HT1080 (cell line): ENCODE measurements around the gene BCL11B. TPM values are rescaled to one million over a fixed set of nuclear protein-coding genes. Genes with fewer than 3 reads are reported as not detected.
A peak's percentile ranks its signal among the peaks of the same experiment; 100 is the strongest.

ENCODE experiments used
- DNase-seq: peaks from one replicate; pipeline ENCODE4 v3.0.0-alpha.2; 2015; ENCODE audit warnings: low read depth
- total RNA-seq: library from RNA; depleted of rRNA; stranded (reverse); fragments of >200 nt; shearing (Covaris generic); gene quantifications from 2 replicates; pipeline ENCODE4 v1.2.3, GENCODE V29; 2014

BCL11B gene
- total RNA-seq, 1 experiment from 2014 or later = 0.18 TPM

DNA sequence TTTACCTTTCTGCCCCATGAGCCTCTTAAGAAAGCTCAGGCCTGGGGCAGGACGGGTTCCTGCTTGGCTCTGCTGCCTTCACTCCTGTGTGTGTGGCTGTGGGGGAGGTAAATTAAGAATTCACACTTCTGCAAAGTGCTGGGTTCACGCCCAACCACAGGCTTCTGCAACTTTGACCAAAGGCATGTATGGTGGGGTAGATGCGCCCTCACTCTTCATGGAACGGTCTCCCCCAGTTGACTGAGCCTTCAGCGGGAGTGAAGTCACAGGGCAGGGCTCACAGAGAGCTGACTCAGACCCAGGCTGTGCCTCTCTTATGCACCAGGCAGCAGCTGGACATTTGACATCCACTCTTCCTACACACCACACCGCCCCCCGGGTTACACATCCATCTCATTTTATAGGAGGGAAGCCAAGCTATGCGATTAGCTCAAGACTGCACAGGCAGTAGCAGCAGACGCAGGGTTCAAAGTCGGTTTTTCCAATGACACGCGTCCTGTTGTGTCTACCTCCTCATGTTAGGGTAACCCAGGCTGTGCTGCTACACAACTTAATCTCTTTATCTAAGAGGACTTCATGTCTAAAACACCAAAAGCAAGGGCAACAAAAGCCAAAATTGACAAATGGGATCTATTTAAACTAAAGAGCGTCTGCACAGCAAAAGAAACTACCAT, 15.4 kb upstream of the BCL11B start:
- DNase-seq = peak; percentile 24

DNA sequence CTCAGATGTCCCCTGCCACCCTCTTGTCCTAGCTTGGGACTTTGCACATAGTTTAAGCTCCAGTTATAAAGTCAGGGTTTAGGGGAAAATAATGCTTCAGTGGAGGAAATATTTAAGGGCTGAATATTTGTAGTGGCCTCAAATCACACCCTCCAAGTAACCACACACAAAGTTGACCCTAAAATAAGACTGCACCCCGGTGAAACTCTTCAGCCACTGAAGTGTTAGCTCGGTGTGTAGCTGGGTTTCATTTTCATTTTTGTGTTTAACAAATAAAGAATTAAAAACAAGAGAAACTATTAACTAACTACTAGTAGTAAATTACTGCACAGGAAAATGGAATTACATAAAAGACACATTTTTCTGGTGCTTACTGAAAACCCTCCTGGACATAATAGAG, 14.8 kb upstream of the BCL11B start:
- DNase-seq = no peak

DNA sequence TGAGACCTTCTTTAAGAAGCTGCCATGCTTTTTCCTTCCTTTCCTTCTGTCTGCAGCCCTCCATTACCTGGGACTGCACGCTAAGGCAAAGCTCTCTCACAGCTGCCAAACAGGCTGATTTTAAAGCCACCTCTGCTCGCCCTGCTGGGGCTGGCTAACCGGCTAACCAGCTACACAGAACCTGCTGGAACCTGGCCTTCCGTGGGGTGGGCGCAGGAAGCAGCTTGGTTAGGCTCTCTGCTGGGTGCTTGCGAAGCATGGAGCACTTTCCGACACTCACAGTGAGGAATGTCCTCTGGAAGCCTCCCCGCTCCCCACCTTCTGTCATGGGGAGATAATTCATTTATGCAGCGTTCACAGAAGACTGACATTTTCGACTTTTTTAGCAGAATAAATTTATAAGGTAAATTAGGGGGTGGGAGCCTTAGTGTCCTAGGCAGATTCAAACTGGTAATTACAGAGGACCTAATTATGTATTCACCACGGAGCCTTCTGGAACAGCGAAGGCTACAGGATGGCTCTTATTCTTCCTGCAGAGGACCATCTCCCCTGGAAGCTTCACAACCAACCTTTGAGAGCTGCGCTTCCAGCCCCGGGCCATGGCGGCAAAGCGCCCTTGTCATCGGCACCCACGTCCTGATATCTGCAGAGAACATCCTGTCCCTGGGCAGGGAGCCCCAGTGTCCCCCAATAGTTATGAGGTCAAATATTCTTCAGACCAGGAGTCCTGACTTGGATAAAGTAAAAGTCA, 12.4 kb upstream of the BCL11B start:
- no peak for DNase-seq

DNA sequence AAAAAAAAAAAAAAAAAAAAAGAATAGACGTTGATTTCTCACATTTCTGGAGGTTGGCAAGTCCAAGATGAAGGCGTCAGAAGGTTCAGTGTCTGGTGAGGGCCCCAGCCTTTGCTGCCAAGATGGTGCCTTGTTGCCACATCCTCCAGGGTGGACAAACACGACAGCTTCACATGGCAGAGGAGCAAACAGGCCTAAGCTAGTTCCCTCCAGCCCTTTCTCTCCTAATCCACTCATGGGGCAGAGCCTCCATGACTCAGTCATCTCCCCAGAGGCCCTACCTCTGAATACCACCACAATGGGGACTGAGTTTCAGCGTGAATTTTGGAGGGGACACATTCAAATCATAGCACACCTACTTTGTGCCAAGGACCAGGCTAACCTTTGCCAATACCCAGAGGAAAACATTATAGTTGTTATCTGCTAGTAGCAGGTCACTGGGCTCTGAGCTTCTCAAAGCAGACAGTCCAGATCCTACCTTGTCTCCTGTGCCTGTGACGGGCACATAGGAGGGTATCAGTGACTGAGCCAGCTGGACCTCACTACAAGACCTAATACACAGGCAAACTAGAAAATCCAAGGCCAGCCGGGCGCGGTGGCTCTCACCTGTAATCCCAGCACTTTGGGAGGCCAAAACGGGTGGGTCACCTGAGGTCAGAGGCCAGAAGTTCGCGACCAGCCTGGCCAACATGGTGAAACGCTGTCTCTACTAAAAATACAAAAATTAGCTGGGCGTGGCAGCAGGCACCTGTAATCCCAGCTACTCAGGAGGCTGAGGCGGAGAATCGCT, 10.5 kb upstream of the BCL11B start:
- no peak for DNase-seq

DNA sequence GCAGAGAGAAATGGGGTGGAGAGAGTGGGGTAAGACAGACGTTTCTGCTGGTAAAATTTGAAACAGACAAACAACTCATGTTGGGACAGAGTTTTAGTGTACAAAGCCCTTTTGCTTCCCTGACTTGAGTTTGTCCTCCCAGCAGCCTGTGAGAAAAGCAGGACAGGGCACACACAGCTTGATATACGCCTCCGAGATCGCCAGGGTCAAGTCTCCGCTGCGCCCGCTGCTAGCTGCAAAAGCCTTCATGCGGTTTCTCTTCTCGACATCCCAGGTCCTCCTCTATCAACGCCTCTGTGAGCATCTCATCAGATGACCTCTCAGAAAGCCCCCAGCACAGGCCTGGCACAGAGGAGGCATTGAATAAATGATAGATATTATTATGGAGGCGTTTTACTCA, 9.4 kb upstream of the BCL11B start:
- no peak for DNase-seq

DNA sequence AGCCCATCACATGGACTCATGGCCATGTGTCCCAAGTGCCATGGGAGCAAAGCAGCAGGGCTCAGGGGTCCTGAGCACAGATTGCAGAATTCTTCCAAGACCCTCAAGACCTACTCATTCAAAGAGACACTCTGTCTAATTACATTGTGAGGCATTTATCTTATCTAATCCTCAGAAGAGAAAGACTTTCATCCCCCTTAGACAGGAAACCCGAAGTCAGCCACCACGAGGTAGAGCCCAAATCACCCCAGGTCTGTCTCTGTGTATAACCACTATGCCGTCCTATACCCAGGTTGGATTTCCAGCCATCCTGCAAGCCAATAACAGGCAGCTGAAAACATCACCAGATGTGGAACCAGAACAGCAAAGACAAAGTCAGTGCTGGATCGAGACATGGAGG, 8.9 kb upstream of the BCL11B start:
- DNase-seq = no peak

DNA sequence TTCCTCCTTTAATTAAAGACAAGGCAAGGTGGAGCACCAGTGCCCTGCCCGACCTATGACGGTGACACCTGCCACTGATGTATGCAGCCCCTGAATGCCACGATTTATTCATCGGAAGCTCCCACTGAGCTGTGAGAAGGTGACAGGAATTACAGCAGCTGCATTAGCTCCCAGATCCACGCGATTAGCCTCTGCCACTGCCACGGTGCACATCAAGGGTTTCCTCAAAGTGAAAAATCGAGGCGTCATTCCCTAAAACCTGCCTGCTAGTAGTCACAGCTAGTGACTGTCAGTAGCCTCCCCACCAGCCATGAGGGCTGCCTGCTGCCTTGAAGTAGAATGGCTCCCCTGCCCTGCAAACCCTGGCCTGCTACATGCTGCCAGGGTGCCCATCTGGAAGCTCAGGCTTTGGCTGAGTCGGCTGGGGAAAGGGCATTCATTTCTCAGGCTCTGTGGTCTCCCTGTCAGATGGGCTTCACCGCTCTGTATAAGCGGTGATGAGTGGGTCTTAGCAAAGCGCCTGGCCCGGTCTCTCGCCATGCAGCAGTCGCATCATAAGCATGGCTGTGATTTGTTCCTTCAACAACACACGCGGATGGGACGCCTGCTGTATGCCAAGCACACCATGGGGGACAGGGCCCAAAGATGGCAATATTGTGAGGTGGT, 8.2 kb upstream of the BCL11B start:
- no peak for DNase-seq

DNA sequence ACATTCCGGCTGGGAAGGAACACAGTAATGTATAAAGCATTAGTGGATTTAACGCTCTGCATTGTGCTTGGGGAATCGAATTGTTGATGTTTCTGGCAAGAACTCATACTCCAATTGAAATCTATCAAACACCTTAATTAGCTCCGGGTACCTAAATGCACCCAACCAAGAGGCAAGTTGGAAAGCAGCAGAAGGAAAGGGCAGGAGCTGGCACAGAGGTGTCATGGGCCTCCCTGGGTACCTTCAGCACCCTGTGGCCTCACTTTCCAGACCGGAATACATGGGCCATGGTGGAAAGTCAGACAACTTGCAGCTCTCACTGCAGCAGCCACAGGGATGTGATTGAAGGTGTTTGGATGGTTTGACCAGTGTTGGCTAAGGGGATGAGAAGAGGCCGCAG, 6.8 kb upstream of the BCL11B start:
- DNase-seq = no peak

DNA sequence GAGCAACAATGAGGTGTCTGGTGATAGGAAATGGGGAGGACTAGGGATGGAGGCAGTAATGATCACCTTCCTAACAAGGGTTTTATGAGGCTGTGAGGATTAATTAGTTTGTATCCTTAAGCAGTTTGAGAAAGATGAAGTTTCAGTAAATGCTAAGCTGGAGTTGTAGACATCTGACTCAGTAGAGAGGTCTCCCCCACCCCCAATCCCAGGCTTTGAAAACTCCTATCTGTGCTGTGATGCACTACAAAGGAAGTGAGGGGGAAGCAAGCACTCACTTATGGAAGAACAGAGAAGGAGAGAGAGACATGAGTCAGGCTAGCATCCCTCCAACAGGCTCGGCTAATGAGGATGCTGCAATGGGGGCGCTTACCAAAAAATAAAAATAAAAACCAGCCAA, 5.5 kb upstream of the BCL11B start:
- DNase-seq = peak; percentile 15

DNA sequence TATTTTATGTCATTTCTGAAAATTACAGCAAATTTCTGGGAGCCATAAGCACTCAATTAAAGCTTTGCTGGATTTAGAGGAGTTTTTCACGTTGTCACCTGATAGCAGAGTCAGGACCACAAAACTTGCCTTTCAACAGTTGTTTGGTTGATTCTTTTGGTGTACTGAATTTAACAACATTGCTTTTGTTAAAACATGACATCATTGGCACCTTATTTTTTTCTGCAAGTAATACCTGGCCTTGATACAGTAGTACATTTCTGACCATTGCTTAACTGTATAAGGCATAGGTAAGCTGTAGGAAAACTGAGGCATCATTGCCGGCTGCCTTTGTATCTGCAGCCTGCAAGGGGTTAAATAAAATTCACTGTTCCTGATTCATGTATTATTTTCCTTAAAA, 4.5 kb upstream of the BCL11B start:
- DNase-seq = no peak

DNA sequence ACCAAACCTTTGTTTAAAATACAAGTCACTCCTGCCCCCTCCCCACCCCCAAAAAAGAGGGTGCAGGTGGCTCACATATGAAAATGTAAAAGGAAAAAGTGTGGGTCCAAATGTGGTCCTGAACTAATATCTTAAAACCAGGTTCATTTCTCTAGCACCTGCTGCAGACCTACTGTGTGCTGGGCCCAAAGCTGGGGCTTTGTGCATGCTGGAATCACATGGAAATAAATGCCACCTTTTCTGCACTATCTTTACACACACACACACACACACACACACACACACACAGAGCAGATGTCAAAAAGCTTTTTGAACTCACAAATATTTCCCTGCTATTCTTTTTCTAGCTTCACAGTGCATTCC, 3.2 kb upstream of the BCL11B start:
- no peak for DNase-seq

DNA sequence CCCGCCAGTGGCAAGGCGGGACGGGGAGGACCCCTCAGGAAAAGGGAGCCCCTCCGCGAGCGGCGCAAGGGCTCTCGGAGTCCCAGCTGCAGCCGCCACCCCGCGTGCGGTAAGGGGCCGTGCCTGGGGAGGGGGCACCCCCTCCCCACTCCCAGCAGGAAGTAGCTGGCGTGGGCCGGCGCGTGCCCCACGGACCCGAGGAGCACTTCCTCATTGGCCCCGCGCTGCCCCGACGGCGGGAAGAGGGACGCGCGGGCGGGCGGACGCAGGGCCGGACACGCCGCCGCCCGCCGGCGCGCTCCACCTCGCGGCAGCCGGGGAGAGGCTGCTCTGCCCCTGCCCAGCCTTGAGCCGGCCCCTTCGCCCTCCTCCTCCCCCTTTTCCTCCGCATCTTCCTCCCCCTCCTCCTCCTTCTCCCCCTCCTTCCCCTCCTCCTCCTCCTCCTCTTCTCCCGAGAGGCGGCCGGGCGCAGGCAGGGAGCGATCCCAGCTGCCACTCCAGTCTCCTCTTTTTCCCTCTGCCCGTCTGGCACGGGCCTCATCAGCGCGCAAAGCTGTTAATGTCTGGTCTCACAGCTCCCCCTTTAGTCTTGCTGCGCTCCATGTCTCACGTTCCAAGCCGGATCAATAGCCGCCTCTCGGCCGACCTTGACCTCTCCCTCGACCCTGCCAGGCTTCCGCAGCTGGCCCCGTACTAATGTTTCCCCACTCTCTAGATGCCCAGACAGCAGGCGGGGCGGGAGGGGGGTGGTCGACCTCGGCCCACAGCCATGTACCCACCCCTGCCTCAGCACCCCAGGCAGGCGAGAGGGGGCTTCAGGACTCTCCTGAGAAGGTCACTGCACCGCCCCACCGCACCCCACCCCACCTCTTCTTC, 2.6 kb upstream of the BCL11B start:
- DNase-seq = peak; percentile 62

DNA sequence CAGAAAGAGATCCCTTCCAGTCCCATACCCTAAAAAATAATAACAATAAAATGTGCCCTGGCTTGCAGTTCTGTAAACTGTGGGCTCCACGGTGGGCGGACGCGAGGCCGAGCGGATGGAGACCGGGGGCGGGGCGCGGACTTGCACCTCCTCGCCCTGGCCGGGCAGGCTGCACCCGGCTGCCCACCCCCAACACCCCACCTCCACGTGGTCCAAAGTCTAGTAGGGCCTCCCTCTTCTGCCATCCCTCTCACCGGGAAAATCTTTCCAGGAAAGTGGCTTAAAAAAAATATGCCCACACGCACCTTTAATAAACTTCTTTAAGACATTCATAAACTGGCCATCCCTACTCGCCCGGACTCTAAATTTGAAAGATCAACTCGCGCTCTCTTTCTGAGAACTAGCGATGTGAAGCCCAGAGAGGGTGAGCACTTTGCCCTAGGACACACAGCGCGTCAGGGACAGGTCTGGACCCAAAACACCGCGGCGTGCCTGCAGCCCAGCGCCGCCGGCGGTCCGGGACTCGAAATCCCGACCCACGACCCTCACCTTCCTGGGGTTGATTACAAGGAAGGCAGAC, 1.9 kb upstream of the BCL11B start:
- no peak for DNase-seq

DNA sequence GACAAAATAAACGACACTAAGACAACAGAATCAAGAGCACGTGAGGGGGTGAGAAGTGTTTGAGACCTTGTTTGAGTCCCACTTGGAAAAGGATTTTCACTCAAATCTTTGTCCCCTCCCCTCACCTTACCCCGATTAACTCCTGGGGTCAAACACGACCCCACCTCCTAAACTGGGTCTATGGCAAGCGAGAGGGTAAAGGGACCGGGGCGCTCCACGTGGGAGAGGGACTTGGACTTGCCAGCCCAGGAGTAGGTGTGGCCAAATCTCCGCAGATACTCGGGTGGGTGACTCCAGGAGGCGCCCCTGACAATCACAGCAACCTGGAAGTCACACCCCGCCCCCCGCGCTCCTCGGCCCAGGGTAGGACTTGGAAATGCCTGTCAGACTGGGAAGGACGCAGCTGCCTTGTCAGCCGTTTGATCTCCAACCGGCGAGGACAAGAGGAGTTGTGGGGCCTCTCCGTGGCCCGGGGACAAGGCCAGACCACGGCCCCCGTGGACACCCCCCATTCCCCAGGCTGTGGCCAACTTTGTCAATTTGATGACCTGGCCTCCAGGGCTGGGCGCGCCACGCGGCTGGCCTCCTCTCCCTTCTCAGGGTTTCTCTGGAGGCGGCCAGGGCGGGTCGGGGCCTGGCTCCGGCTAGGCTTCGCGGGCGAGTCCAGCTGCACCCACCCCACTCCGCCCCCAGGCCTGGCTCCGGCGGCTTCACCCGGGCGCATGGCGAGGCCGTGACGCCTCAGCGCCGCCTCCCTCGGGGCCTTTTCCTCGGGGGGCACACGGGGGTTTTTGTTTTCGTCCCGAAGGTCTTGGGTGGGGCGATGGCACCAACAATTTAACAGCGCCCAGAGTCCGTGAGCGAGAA, 1.1 kb upstream of the BCL11B start:
- no peak for DNase-seq

DNA sequence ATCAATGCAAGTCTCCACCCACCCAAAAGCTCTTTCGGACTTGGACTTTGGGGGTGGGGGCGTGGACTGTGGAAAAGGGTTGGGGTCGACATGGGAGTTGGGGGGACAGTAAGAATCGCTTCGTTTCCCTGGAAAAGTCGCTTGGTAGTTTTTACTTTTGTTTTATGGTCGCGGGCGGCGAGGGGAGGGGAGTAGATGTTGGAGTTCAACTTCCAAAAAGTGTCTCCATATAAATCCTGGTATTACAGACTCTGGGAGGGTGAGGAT, 568 bp upstream of the BCL11B start:
- no peak for DNase-seq

DNA sequence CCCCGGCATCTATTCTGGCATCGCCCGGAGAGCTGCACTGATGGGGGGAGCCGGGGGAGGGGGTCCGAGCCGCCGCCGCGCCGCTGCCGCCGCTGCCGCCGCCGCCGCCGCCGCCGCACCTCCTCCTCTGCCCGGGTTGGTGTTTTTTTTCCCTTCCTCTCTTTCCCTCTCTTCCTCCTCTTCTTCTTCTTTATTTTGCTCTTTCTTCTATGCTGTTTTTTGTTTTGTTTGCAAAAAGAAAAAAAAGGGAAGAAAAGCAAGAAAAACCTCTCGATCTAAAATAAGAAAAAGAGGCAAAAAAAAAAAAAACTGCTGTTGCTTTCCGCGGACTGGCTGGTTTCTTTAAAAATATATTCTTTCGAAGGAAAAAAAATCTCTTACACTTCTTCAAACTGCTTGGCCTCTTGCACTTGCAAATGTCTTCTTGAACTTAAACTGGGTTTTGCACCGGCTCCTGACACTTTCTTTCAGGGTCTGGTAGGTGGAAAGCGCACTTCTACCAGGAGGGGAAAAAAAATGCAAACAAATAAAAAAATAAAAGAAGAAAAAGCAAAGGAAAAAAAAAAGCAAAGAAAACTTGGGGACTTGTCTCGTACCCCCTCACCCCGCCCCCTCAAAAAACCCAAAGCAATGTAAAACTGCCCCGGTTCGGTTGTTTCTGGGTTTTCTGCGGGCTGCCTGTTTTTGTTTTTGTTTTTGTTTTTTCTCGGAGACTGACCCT, 616 bp downstream of the BCL11B start:
- DNase-seq = no peak

DNA sequence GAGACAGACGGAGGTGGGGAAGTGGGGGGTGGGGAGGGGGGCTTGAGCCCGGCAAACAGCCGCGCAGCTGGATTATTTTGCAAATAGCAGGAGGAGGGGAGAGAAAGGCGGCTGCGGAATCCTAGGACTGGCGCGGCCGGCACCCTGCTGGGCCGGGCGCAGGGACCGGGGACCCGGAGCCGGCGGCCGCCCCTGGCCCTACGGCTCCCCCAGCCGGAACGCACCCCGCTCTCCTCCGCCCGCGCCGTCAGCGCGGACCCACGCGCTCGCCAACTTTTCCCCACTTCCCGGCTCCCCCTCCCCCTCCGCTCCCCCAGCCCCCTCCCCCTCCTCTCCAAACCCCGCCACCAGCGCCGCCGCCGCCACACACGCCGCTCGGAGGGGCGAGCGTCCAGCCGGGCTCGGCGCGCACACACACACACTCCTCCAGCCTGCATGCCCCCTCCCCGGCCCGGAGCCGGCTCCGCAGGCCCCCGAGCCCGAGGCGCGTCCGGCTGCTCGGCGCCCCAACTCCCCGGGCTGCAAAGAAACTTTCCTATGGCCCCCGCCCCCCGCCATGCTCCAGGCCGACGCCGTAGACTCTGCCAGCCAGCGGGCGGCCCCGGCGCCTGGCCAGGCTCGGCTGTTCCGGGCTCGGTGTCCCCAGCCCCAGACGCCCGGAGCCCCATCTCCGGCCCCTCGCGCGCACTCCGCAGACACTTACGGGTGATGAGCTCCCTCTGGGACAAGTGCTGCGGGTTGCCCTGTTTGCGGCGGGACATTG, 1.4 kb downstream of the BCL11B start:
- DNase-seq = no peak
